ENCODE results near the gene VPS33A.

DNA sequence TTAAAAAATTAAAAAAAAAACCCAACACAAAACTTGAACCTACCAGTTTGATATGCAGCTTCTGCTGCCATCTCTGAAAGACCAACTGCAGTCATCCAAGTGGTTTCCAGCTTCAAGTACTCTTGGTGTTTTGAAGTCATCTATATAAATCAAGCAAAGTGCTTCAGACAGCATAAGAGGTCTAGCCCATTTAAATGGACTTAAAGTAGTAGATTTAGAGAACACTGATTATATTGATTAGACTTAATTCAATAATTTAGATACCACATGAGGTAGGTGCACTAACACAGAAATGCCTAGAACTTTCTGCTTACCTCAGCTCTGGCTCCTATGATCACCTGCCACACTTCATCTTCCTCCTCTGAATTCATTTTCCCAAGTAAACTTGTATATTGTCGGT lies 49.8 kb downstream of the VPS33A start:
- TF ChIP-seq CTCF (IDR thresholded peaks at IDR 0.05; ENCODE audit: low read length) (no peak), EZH2 (IDR thresholded peaks at IDR 0.05; ENCODE audit: borderline replicate concordance, low read length) (no peak)
